K562 (cell line): ENCODE results near the gene SPINK8. TPM values are rescaled to one million over a fixed set of nuclear protein-coding genes. Genes with fewer than 3 reads are reported as not detected.

Experiments used
- ATAC-seq: fragments of 200-7000 bp; cut with Tn5 transposase; 3 replicates; pipeline ENCODE4 v1.9.1; 2020; ENCODE audit warnings: moderate library complexity
- BruUV-seq: library from RNA; stranded (reverse); fragments of 400-500 nt; replicated peaks from 2 replicates; lab custom pipeline; 2021; lab: Mats Ljungman, UMichigan
- CTCF ChIA-PET: fragments of 300-600 bp; formaldehyde crosslinking; extraction: SDS; loops from one replicate; lab custom pipeline; 2021; ENCODE audit warnings: low intra/inter-chr PET ratio; lab: Yijun Ruan, JAX
- POLR2A ChIA-PET: fragments of 300-600, 350-650 bp; sonication (Branson Sonifier 250); formaldehyde crosslinking; extraction: SDS; loops from one replicate; lab custom pipeline; 2021; ENCODE audit warnings: antibody characterized with exemption, inconsistent platforms; lab: Yijun Ruan, JAX
- DNase-seq, 4 experiments: peaks; one replicate each; pipeline versions ENCODE4 v3.0.0 to v3.0.0-alpha.2; 2011 to 2018; ENCODE audit warnings: low spot score in 3 of 4, mixed read lengths in 3 of 4; ENCODE audit errors: extremely low read depth in 1 of 4
- FAIRE-seq: peaks from 2 replicates; lab custom pipeline; 2011; peaks lifted over from hg19 to GRCh38; lab: Jason Lieb, UNC
- H2AFZ ChIP-seq: 2 replicates; pipeline ENCODE4 v1.6.0; 2011; ENCODE audit warnings: low read depth, low read length, control low read depth, inconsistent platforms
- H3K27ac ChIP-seq: fragments of 200-600 bp; 3 replicates; pipeline ENCODE4 v1.8.0; 2011; ENCODE audit warnings: low read depth, mild to moderate bottlenecking, control low read depth, inconsistent platforms, low read length, moderate library complexity, mixed read lengths; ENCODE audit errors: extremely low read depth
- H3K27me3 ChIP-seq, 2 experiments: fragments of 300-600 bp in 1 of 2; 2 replicates in 1 of 2; 3 replicates in 1 of 2; pipeline versions ENCODE4 v1.6.0 to v1.8.0; 2011; ENCODE audit warnings: inconsistent platforms in 2 of 2, low read length in 2 of 2, mild to moderate bottlenecking in 1 of 2, mixed read lengths in 1 of 2, moderate library complexity in 1 of 2; ENCODE audit not compliant: control insufficient read depth in 2 of 2, insufficient read depth in 2 of 2
- H3K36me3 ChIP-seq: fragments of 300-600 bp; 3 replicates; pipeline ENCODE4 v1.8.0; 2011; ENCODE audit warnings: mild to moderate bottlenecking, low read length, inconsistent platforms; ENCODE audit not compliant: control insufficient read depth, insufficient read depth
- H3K4me1 ChIP-seq, 2 experiments: fragments of 200-600 bp in 1 of 2; replicated peaks in 1 of 2; 2 replicates in 1 of 2; 3 replicates in 1 of 2; pipeline versions ENCODE4 v1.5.1 to v1.8.0; 2011; ENCODE audit warnings: inconsistent platforms in 2 of 2, low read length in 2 of 2, mild to moderate bottlenecking in 1 of 2, mixed read lengths in 1 of 2, moderate library complexity in 1 of 2; ENCODE audit not compliant: control insufficient read depth in 2 of 2, insufficient read depth in 2 of 2
- H3K4me2 ChIP-seq: 2 replicates; pipeline ENCODE4 v1.6.1; 2011; ENCODE audit warnings: low read length, control low read depth, inconsistent platforms, mixed read lengths; ENCODE audit not compliant: insufficient read depth
- H3K4me3 ChIP-seq: fragments of 200-600 bp; sonication (generic), shearing (Covaris generic); 2 replicates; pipeline ENCODE4 v1.5.1; 2016; ENCODE audit warnings: control low read depth, inconsistent platforms
- H3K79me2 ChIP-seq: fragments of 200-600 bp; 3 replicates; pipeline ENCODE4 v1.8.0; 2011; ENCODE audit warnings: low read length, inconsistent platforms; ENCODE audit not compliant: control insufficient read depth, insufficient read depth
- H3K9ac ChIP-seq, 2 experiments: 2 replicates each; pipeline versions ENCODE4 v1.6.0 to v1.6.1; 2011; ENCODE audit warnings: low read depth in 2 of 2, low read length in 2 of 2, control low read depth in 1 of 2, inconsistent platforms in 1 of 2, mild to moderate bottlenecking in 1 of 2, mixed read lengths in 1 of 2; ENCODE audit not compliant: insufficient read depth in 1 of 2
- H3K9me1 ChIP-seq: one replicate; pipeline ENCODE4 v1.6.0; 2011; ENCODE audit warnings: inconsistent platforms, mild to moderate bottlenecking, low read length, moderate library complexity; ENCODE audit not compliant: control insufficient read depth, insufficient read depth
- H3K9me3 ChIP-seq: replicated peaks from 2 replicates; pipeline ENCODE4 v1.5.1; 2011; ENCODE audit warnings: low read depth, low read length, inconsistent platforms; ENCODE audit not compliant: control insufficient read depth, insufficient read depth
- H4K20me1 ChIP-seq: replicated peaks from 2 replicates; pipeline ENCODE4 v1.6.1; 2011; ENCODE audit warnings: low read length, inconsistent platforms, mixed read lengths; ENCODE audit not compliant: control insufficient read depth, insufficient read depth
- CREBBP ChIP-seq: IDR thresholded peaks from one replicate; pipeline ENCODE4 v1.6.1; 2012; ENCODE audit warnings: low read depth, mild to moderate bottlenecking, control low read depth, inconsistent platforms, low read length
- GTF2F1 ChIP-seq: IDR thresholded peaks from 2 replicates; pipeline ENCODE4 v1.6.1; 2011; ENCODE audit warnings: low read depth, low read length, improper control_type of control experiment
- SMARCE1 ChIP-seq: fragments of 450-650 bp; IDR thresholded peaks from 2 replicates; pipeline ENCODE4 v1.7.1; 2016; ENCODE audit warnings: mild to moderate bottlenecking
- SNAPC5 ChIP-seq: fragments of 250-450 bp; sonication (Bioruptor Pico); IDR thresholded peaks from 2 replicates; pipeline ENCODE4 v1.8.0; 2021; ENCODE audit warnings: moderate library complexity, mild to moderate bottlenecking, inconsistent platforms
- ZNF263 ChIP-seq: sonication (generic); formaldehyde crosslinking; IDR thresholded peaks from 2 replicates; pipeline ENCODE4 v1.8.0; 2022; ENCODE audit warnings: mild to moderate bottlenecking, missing genetic modification reagents, borderline replicate concordance
- ZNF740 ChIP-seq, 3 experiments: fragments of 200-800 bp in 1 of 3; sonication (Bioruptor generic) in 1 of 3; sonication (generic) in 1 of 3; formaldehyde crosslinking in 1 of 3; IDR thresholded peaks; 2 replicates each; pipeline versions ENCODE4 v1.6.1 to v1.8.0; 2016 to 2022; ENCODE audit warnings: mild to moderate bottlenecking in 2 of 3, missing compliant biosample characterization in 2 of 3, missing genetic modification characterization in 2 of 3, missing genetic modification reagents in 1 of 3
- WGBS: fragments of 100-300 bp; shearing (Covaris generic); methylation state at CpG from one replicate; pipeline ENCODE4 v1.1.6; 2016; ENCODE audit warnings: low coverage, mixed read lengths; ENCODE audit not compliant: insufficient coverage; ENCODE audit errors: missing lambda C conversion rate; 5-methylcytosine and 5-hydroxymethylcytosine counted together
- in situ Hi-C: fragments of 300-500 bp; cut with MboI; formaldehyde crosslinking; loops from 4 replicates; pipeline ENCODE4 v1.15.0; 2018; ENCODE audit warnings: inconsistent platforms, mixed read lengths
- intact Hi-C: fragments of 100-400 bp; cut with micrococcal nuclease; formaldehyde crosslinking; loops from 2 replicates; pipeline ENCODE4 v1.14.2; 2022
- polyA plus RNA-seq, 8 experiments: library from polyadenylated mRNA; depleted of rRNA in 4 of 8; stranded (reverse) in 5 of 8; unstranded in 3 of 8; fragments of >200 nt; fragmentation: Nextera tagmentation in 2 of 8; fragmentation: Illumina TruSeq in 1 of 8; extraction: Ambion mirVana in 2 of 8; extraction: Trizol in 1 of 8; gene quantifications; 2 replicates each; pipeline versions ENCODE4 v1.2.1 to v1.2.3, GENCODE V29; 2011 to 2014; ENCODE audit warnings: inconsistent platforms in 1 of 8, missing spikeins in 1 of 8
- total RNA-seq, 7 experiments: library from RNA; depleted of rRNA in 6 of 7; stranded (reverse); fragments of >200 nt in 6 of 7; fragmentation: Illumina TruSeq in 2 of 7; extraction: Trizol in 2 of 7; gene quantifications; 2 replicates each; pipeline versions ENCODE4 v1.2.1 to v1.2.3, GENCODE V29; 2011 to 2021; ENCODE audit warnings: low replicate concordance in 1 of 7

The SPINK8 gene
- total and polyA plus RNA-seq, 9 of the 15 experiments (the other 6 are each of a cell fraction or from before 2014, with no cell fraction given), result not detected

GRCh38 chr3:48343432-48343831 lies 10.0 kb upstream of the SPINK8 start:
- no peak for DNase-seq
- ATAC-seq, result no peak
- Histone ChIP-seq H3K4me3 (no peak overlapping the region), H3K9ac (no peak overlapping the region), H2AFZ (no peak overlapping the region), H3K27me3 (peaks cover 0 to 7% of the 10 kb centered on the region in 2 experiments; a peak in 3 of 5 replicates), H3K9me3 (no peaks in the 10 kb centered on the region), H3K9me1 (no peaks in the 10 kb centered on the region), H3K79me2 (no peaks in the 10 kb centered on the region), H3K4me1 (no peaks in the 10 kb centered on the region), H3K27ac (no peak overlapping the region), H3K4me2 (no peak overlapping the region), H3K36me3 (no peaks in the 10 kb centered on the region), H4K20me1 (no peaks in the 10 kb centered on the region)
- BruUV-seq, result no TSS peak
- FAIRE-seq, result no peak
- ChIA-PET POLR2A (no interaction called here), CTCF (no interaction called here)
- 2% methylated on average over 8 of the region's 8 CpGs for WGBS
- intact Hi-C loops, result no loop called here
- TF ChIP-seq ZNF263 (CRISPR knock-in tag) (no peak), SNAPC5 (CRISPR knock-in tag) (no peak), ZNF740 (CRISPR knock-in tag; IDR thresholded peaks at IDR 0.05) (no peak), ZNF740 (tag; IDR thresholded peaks at IDR 0.05) (no peak), CREBBP (no peak), GTF2F1 (no peak), SMARCE1 (no peak)
- in situ Hi-C loops, result no loop called here
